SIG-M5 (cell line): ENCODE measurements around the gene LRRC3C.
A peak's percentile ranks its signal among the peaks of the same experiment; 100 is the strongest.

ENCODE experiments used
- DNase-seq: peaks from one replicate; lab custom pipeline; 2025; lab: John Stamatoyannopoulos, UW

LRRC3C gene

DNA sequence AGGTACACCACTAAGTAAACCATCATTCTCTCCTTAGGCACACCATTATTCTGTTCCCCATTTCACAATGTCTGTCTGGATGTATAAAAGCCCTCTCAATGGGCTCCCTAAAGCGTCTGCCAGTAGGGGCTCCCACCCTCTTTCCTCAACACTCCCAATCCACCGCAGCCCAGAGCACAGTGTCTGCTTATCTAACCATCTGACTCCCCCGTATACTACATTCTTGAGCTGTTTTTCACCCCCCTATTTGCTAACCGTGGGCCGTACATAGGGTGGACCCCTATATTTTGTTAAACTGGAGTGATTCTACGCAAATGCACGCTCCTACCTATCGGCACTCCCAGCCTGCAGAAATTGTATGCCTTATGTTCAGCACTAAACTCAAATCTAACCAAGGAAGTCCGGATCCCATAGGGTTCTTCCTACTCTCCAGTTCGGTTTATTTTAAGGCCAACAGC lies 52.4 kb downstream of the LRRC3C start:
- DNase-seq: peak; percentile 54

DNA sequence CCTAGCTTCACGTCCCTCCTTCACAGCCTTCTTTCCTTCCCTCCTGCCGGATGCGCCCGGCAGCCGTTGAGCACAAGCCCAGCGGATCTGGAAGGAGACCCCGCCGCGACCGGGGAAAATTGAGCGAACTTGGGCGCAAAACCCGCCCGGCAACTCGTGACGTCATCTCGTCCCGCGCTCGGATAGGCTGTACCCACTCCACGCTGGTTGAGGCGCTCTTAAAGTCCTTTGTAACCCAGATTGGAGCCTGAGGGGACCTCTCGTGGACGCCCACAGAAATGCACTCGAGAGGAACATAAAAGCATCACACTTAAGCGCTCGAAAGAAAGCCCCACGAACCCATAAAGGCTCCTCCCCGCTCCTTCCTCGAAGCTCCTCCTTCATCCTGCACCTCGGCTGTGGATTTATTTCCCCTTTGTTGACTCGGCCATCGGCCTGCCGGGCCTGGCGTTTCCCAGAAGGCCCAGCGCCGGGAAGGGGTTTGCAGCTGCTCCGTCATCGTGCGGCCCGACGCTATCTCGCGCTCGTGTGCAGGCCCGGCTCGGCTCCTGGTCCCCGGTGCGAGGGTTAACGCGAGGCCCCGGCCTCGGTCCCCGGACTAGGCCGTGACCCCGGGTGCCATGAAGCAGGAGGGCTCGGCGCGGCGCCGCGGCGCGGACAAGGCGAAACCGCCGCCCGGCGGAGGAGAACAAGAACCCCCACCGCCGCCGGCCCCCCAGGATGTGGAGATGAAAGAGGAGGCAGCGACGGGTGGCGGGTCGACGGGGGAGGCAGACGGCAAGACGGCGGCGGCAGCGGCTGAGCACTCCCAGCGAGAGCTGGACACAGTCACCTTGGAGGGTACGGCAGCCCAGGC lies 53.0 kb downstream of the LRRC3C start, which contains the start of gene PSMD3:
Gene PSMD3 (plus strand): TSS at position 457 of the 856 bp plus-strand sequence. CDS start 164 bp downstream, at position 621.
- DNase-seq: peak; percentile 99

DNA sequence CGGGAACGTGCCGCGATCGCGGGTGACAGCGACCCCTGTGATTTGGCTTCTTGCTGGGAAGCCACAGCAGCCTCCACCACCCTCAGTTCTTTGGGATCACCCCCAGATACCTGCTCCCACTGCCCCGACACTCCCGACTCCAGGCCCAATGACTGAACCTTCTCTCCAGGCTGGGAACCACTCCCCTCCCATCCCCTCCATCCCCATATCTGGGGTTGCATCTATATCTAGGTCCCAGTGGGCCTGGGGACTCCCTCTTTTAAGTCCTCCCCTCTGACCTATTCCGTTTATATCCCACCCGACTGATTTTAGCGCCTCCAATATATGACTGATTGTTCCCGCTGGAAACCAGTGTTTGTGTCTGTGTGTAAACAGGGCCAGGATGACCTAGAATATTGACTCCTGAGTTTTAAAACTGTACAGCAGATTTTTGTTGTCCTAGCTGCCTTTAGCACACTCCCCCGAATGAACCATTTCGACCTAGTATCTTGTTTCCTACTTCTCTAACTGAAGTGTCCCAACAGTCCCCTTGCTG lies 53.7 kb downstream of the LRRC3C start:
- no peak for DNase-seq

- no peak for DNase-seq
Observed at GRCh38 chr17:39981766-39982375, 54.3 kb downstream of the LRRC3C start.

- DNase-seq: no peak
Observed at GRCh38 chr17:39988206-39988810, 60.8 kb downstream of the LRRC3C start.

- DNase-seq: no peak
Observed at GRCh38 chr17:39994448-39994847, 66.9 kb downstream of the LRRC3C start.
